ENCODE measurements around the gene SERPINI2. TPM values are rescaled to one million over a fixed set of nuclear protein-coding genes. Genes with fewer than 3 reads are reported as not detected.

SERPINI2 gene
- not detected for total RNA-seq

GRCh38 chr3:167473863-167474262 lies at the start of gene SERPINI2:
Gene SERPINI2 (minus strand): TSS chr3:167474042. CDS start chr3:167471834, 2,208 bp downstream.
- H3K27ac Mint-ChIP-seq: no peak within 1 kb of the TSS
- H3K36me3 Mint-ChIP-seq (ENCODE audit: low read depth): no peaks in the 10 kb centered on the region
- DNase-seq: no peak
- no peaks in the 10 kb centered on the region for H3K9me3 Mint-ChIP-seq
- H3K27me3 Mint-ChIP-seq (ENCODE audit: low read depth): peaks cover 2% of the 10 kb centered on the region
- no peak within 1 kb of the TSS for H3K4me3 Mint-ChIP-seq
- CTCF ChIA-PET: no interaction called here
- intact Hi-C loops (cut with micrococcal nuclease): no loop called here
- H3K4me1 Mint-ChIP-seq (ENCODE audit: low read depth): no peaks in the 10 kb centered on the region

DNA sequence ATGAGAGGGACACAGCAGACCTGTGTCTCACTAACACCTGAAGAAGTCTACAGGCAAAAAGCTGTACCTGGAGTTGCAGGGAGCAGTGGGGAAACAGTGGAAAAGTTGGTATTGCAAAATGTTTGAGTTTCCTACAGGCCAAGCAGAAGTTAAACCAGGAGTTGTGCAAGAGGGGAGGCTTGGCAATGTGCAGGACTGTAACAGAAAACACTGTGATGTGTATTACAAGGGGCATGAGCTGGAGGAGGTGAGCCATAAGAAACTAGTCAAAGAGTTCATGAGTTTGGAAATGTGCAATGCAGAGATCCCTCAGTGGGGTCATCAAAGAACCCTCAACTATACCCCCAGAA lies 47.1 kb upstream of the SERPINI2 start:
- H3K4me1 Mint-ChIP-seq (ENCODE audit: low read depth): no peaks in the 10 kb centered on the region
- no peak overlapping the region for H3K4me3 Mint-ChIP-seq
- no peak for DNase-seq
- H3K27me3 Mint-ChIP-seq (ENCODE audit: low read depth): no peaks in the 10 kb centered on the region
- CTCF ChIA-PET: no interaction called here
- no peak overlapping the region for H3K27ac Mint-ChIP-seq
- intact Hi-C loops (cut with micrococcal nuclease): no loop called here
- H3K9me3 Mint-ChIP-seq: peaks cover 3% of the 10 kb centered on the region
- H3K36me3 Mint-ChIP-seq (ENCODE audit: low read depth): no peaks in the 10 kb centered on the region

GRCh38 chr3:167520266-167521005 lies 46.6 kb upstream of the SERPINI2 start:
- Mint-ChIP-seq H3K36me3 (ENCODE audit: low read depth) (no peaks in the 10 kb centered on the region), H3K9me3 (peaks cover 3% of the 10 kb centered on the region), H3K4me1 (ENCODE audit: low read depth) (no peaks in the 10 kb centered on the region), H3K4me3 (no peak overlapping the region), H3K27me3 (ENCODE audit: low read depth) (no peaks in the 10 kb centered on the region), H3K27ac (no peak overlapping the region)
- intact Hi-C loops (cut with micrococcal nuclease): no loop called here
- CTCF ChIA-PET: no interaction called here
- no peak for DNase-seq

DNA sequence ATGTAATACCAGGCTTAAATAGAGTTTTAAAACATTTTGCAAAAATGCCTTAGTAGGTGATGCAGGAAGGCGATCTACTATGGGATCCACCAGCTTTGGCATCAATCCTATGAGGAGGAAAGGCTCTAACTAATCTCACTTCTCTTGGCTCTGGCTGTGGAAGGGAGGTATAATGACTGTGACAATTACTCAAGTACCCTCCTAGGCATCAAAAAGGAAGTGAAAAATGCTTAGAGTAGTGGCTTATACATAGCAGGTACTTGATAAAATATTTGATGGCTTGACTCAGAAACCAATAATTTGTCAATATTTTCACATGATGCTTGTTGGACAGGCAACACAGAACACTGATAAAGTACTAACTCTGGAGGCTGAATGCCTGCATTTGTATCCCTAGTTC lies 34.1 kb upstream of the SERPINI2 start:
- DNase-seq: no peak
- Mint-ChIP-seq H3K27ac (no peak overlapping the region), H3K9me3 (peaks cover 2% of the 10 kb centered on the region), H3K36me3 (ENCODE audit: low read depth) (no peaks in the 10 kb centered on the region), H3K4me3 (no peak overlapping the region), H3K4me1 (ENCODE audit: low read depth) (no peaks in the 10 kb centered on the region), H3K27me3 (ENCODE audit: low read depth) (no peaks in the 10 kb centered on the region)
- CTCF ChIA-PET: no interaction called here
- intact Hi-C loops (cut with micrococcal nuclease): no loop called here

- Mint-ChIP-seq H3K27ac (no peak overlapping the region), H3K9me3 (no peaks in the 10 kb centered on the region), H3K4me1 (ENCODE audit: low read depth) (no peaks in the 10 kb centered on the region), H3K27me3 (ENCODE audit: low read depth) (no peaks in the 10 kb centered on the region), H3K4me3 (no peak overlapping the region), H3K36me3 (ENCODE audit: low read depth) (no peaks in the 10 kb centered on the region)
- intact Hi-C loops (cut with micrococcal nuclease): no loop called here
- no peak for DNase-seq
- CTCF ChIA-PET: no interaction called here
Observed at GRCh38 chr3:167502401-167502800, 28.6 kb upstream of the SERPINI2 start.

DNA sequence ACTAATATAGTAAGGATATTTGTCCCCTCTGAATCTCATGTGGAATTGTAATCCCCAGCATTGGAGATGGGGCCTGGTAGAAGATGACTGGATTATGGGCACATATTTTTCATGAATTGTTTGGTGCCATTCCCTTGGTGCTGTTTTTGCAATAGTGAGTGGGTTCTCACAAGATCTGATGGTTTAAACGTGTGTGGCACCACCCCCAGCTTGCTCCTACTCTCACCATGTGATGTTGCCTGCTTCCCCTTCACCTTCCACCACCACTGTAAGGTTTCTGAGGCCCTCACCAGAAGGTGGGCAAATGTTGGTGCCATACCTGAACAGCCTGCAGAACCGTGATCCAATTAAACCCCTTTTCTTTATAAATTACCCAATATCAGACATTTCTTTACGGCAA lies 28.1 kb upstream of the SERPINI2 start:
- intact Hi-C loops (cut with micrococcal nuclease): no loop called here
- Mint-ChIP-seq H3K9me3 (no peaks in the 10 kb centered on the region), H3K4me1 (ENCODE audit: low read depth) (no peaks in the 10 kb centered on the region)

DNA sequence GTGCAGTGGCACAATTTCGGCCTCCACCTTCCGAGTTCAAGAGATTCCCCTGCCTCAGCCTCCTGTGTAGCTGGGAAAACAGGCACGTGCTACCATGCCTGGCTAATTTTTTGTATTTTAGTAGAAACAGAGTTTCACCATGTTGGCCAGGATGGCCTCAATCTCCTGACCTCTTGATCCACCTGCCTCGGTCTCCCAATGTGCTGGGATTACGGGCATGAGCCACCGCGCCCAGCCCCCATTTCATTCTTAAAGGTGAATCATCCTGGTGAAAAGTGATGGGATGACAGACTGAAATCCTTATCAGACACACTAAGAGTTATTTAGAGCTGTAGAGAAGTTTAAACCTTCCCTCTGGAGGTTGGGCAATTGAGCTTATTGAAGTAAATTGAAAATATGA lies 24.1 kb upstream of the SERPINI2 start:
- no peak for DNase-seq
- Mint-ChIP-seq H3K4me1 (ENCODE audit: low read depth) (no peaks in the 10 kb centered on the region), H3K27ac (no peak overlapping the region), H3K36me3 (ENCODE audit: low read depth) (no peaks in the 10 kb centered on the region), H3K9me3 (no peaks in the 10 kb centered on the region), H3K4me3 (no peak overlapping the region), H3K27me3 (ENCODE audit: low read depth) (peaks cover 4% of the 10 kb centered on the region)
- intact Hi-C loops (cut with micrococcal nuclease): no loop called here
- CTCF ChIA-PET: no interaction called here

More for the DNA sequence above, 28.1 kb upstream of the SERPINI2 start:
- CTCF ChIA-PET: no interaction called here
- H3K4me3 Mint-ChIP-seq: no peak overlapping the region
- no peak for DNase-seq
- H3K27ac Mint-ChIP-seq: no peak overlapping the region
- H3K27me3 Mint-ChIP-seq (ENCODE audit: low read depth): no peaks in the 10 kb centered on the region
- no peaks in the 10 kb centered on the region for H3K36me3 Mint-ChIP-seq (ENCODE audit: low read depth)

GRCh38 chr3:167493244-167493643 lies 19.4 kb upstream of the SERPINI2 start:
- no peak for DNase-seq
- intact Hi-C loops (cut with micrococcal nuclease): no loop called here

GRCh38 chr3:167491621-167492020 lies 17.8 kb upstream of the SERPINI2 start:
- H3K4me3 Mint-ChIP-seq: no peak overlapping the region
- DNase-seq: no peak
- peaks cover 7% of the 10 kb centered on the region for H3K27me3 Mint-ChIP-seq (ENCODE audit: low read depth)
- no peaks in the 10 kb centered on the region for H3K4me1 Mint-ChIP-seq (ENCODE audit: low read depth)
- CTCF ChIA-PET: no interaction called here
- no peaks in the 10 kb centered on the region for H3K36me3 Mint-ChIP-seq (ENCODE audit: low read depth)
- no peak overlapping the region for H3K27ac Mint-ChIP-seq
- no peaks in the 10 kb centered on the region for H3K9me3 Mint-ChIP-seq
- intact Hi-C loops (cut with micrococcal nuclease): no loop called here

More at GRCh38 chr3:167493244-167493643, 19.4 kb upstream of the SERPINI2 start:
- H3K4me3 Mint-ChIP-seq: no peak overlapping the region
- peaks cover 7% of the 10 kb centered on the region for H3K27me3 Mint-ChIP-seq (ENCODE audit: low read depth)
- no peaks in the 10 kb centered on the region for H3K9me3 Mint-ChIP-seq
- H3K4me1 Mint-ChIP-seq (ENCODE audit: low read depth): no peaks in the 10 kb centered on the region
- CTCF ChIA-PET: no interaction called here
- no peak overlapping the region for H3K27ac Mint-ChIP-seq
- no peaks in the 10 kb centered on the region for H3K36me3 Mint-ChIP-seq (ENCODE audit: low read depth)

DNA sequence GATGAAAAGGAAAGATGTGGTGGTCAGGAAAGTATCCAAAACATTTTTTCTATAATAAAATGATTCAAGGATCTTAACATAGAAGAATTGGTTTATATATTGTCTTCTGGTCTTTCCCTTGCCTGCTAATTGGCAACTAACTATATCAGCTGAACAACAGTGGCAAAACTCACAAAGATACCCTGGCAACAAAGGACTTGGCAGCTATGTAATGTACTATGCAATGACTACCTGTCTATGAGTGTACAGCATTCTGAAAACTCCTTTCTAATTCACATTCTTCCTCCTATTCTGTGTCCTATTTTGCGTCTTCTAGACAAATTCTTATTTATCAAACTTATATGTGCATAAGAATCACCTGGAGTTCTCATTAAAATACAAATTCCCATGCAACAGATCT lies 15.7 kb upstream of the SERPINI2 start:
- Mint-ChIP-seq H3K27me3 (ENCODE audit: low read depth) (peaks cover 7% of the 10 kb centered on the region), H3K4me1 (ENCODE audit: low read depth) (no peaks in the 10 kb centered on the region), H3K36me3 (ENCODE audit: low read depth) (no peaks in the 10 kb centered on the region), H3K27ac (no peak overlapping the region), H3K9me3 (peaks cover 2% of the 10 kb centered on the region), H3K4me3 (no peak overlapping the region)
- intact Hi-C loops (cut with micrococcal nuclease): no loop called here
- DNase-seq: no peak
- CTCF ChIA-PET: no interaction called here

- H3K27ac Mint-ChIP-seq: no peak overlapping the region
- H3K36me3 Mint-ChIP-seq (ENCODE audit: low read depth): no peaks in the 10 kb centered on the region
- no peak overlapping the region for H3K4me3 Mint-ChIP-seq
- no peak for DNase-seq
- intact Hi-C loops (cut with micrococcal nuclease): no loop called here
- H3K9me3 Mint-ChIP-seq: peaks cover 2% of the 10 kb centered on the region
- CTCF ChIA-PET: no interaction called here
- H3K27me3 Mint-ChIP-seq (ENCODE audit: low read depth): peaks cover 2% of the 10 kb centered on the region
- H3K4me1 Mint-ChIP-seq (ENCODE audit: low read depth): no peaks in the 10 kb centered on the region
Observed at GRCh38 chr3:167487556-167487955, 13.7 kb upstream of the SERPINI2 start.

DNA sequence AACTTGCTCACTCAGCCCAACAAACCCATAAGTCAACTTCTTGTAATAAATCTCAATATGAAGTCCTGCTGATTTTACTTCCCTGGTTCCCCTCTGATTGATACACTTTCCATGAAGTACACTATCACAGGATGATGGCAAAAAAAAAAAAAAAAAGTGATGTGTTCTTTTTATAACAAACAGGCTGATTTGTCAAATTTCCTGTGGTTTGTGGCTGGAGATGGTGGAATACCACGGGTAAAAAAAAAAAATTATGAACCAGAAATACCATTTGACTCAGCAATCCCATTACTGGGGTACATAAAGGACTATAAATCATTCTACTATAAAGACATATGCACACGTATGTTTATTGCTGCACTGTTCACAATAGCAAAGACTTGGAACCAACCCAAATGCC lies 10.7 kb upstream of the SERPINI2 start:
- H3K27me3 Mint-ChIP-seq (ENCODE audit: low read depth): no peaks in the 10 kb centered on the region
- DNase-seq: no peak

GRCh38 chr3:167483708-167484475 lies 10.1 kb upstream of the SERPINI2 start:
- Mint-ChIP-seq H3K27me3 (ENCODE audit: low read depth) (no peaks in the 10 kb centered on the region), H3K27ac (no peak overlapping the region), H3K4me1 (ENCODE audit: low read depth) (no peaks in the 10 kb centered on the region), H3K36me3 (ENCODE audit: low read depth) (no peaks in the 10 kb centered on the region), H3K4me3 (no peak overlapping the region), H3K9me3 (peaks cover 2% of the 10 kb centered on the region)
- CTCF ChIA-PET: no interaction called here
- intact Hi-C loops (cut with micrococcal nuclease): no loop called here
- DNase-seq: no peak

More for the DNA sequence above, 10.7 kb upstream of the SERPINI2 start:
- H3K4me1 Mint-ChIP-seq (ENCODE audit: low read depth): no peaks in the 10 kb centered on the region
- intact Hi-C loops (cut with micrococcal nuclease): no loop called here
- CTCF ChIA-PET: no interaction called here
- H3K27ac Mint-ChIP-seq: no peak overlapping the region
- peaks cover 2% of the 10 kb centered on the region for H3K9me3 Mint-ChIP-seq
- H3K36me3 Mint-ChIP-seq (ENCODE audit: low read depth): no peaks in the 10 kb centered on the region
- H3K4me3 Mint-ChIP-seq: no peak overlapping the region
